ENCODE data around the gene NUDCD2.
"Not testable (repeated sequence)": the region's sequence is repeated elsewhere in the genome, so short reads cannot be mapped to it uniquely, and the experiment has no call there.

The NUDCD2 gene

GRCh38 chr5:163434401-163434866 lies 25.5 kb downstream of the NUDCD2 start:
- no peak for DNase-seq (ENCODE audit: low read depth in 4 of 4, low spot score in 1 of 4)

DNA sequence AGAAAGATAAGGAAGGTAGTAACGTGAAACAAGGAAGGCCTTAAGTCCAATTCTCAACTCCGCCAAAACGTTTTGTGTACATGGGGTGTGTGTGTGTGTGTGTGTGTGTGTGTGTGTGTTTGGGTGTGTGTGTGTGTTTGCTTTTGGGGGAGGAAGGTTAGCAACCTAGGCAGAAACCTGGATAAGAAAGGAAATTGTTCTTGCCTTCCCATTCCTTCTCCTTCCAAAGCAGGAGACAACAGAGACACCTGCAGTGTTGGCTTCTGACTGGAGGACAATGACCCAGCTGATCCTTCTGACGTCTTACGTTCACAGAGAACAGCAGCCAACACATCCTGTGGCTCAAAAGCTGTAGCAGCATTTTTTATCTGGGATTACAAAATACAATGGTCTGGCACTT lies 26.6 kb downstream of the NUDCD2 start:
- DNase-seq (ENCODE audit: low read depth in 4 of 4, low spot score in 1 of 4) = no peak

DNA sequence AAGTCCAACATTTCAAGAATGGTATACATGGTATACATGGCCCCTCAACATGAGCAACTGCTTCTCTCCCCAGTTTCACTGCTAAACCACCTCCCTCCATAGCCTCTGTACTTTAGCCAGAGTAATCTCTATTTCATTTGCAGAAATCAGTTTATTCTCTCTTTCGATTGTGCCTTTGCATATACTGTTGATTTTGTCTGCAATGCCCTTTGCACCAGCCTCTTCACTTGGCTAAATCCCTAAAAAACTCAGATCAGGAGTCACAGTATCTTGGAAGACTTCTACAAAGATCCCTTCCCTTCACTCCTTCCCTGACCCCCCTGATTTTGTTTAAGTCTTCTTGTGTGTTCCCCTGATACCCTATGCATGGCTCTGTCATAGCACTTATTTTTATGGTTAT lies 27.4 kb downstream of the NUDCD2 start:
- DNase-seq (ENCODE audit: low read depth in 4 of 4, low spot score in 1 of 4) = no peak

DNA sequence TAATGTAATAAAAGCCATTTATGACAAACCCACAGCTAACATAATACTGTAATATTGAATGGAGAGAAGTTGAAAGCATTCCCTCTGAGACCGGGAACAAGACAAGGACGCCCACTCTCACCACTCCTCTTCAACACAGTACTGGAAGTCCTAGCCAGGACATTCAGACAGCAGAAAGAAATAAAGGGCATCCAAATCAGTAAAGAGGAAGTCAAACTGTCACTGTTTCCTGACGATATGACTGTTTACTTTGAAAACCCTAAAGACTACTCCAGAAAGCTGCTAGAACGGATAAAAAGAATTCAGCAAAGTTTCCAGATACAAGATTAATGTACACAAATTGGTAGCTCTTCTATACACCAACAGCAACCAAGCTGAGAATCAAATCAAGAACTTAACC lies 33.8 kb downstream of the NUDCD2 start:
- not testable (repeated sequence) for DNase-seq (ENCODE audit: low read depth in 4 of 4, low spot score in 1 of 4)

GRCh38 chr5:163424836-163425235 lies 35.1 kb downstream of the NUDCD2 start:
- no peak for DNase-seq (ENCODE audit: low read depth in 4 of 4, low spot score in 1 of 4)

GRCh38 chr5:163415673-163416072 lies 44.2 kb downstream of the NUDCD2 start:
- not testable (repeated sequence) for DNase-seq (ENCODE audit: low read depth in 4 of 4, low spot score in 1 of 4)

GRCh38 chr5:163410505-163410904 lies 49.4 kb downstream of the NUDCD2 start:
- no peak for DNase-seq (ENCODE audit: low read depth in 4 of 4, low spot score in 1 of 4)

DNA sequence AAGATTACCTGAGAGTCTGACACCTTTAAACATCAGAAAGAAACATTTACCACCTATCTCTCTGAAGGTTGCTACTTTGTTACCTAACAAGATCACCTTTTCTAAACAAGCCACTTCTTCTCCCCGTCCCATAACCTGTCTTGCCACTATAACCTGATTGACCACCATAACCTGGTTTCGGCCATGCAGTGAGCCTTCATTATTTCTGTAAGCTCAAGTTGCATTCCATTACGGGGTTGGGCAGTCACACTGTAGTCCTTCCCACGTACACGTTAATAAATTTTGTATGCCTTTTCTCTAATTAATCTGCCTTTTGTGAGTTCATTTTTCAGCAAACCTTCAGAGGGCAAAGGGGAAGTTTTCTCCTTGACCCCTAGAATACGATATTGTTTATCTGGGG lies 50.5 kb downstream of the NUDCD2 start:
- DNase-seq (ENCODE audit: low read depth in 4 of 4, low spot score in 1 of 4) = no peak

DNA sequence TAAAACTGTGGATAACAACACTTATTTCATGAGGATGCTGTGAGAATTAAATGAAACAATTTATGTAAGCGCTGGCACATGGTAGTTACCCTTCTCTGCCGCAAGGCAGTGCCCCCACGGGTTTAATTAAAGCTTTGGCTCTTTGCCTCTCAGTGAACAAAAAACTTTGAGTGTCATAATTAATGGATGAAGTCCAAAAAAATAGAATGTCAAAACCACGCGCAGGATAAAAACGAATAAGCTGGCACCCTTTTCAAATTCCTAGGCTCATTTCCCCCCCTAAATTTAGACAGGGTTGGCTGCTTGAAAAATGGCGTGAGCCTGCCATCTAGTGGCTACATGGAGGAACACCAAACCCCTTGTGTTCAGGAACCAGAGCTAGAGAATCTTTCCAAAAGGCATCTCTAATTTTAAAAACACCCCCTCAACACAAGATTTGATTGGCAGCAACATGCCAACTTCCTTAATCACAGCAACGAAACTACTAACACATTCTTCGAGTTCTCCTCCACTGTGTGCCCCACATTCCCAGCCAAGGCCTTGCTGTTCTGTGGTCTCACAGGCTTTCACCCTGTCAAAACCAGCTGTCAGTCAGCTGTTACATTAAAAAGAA lies 51.5 kb downstream of the NUDCD2 start:
- peak; percentile 4 to 45 (median 34) for DNase-seq (ENCODE audit: low read depth in 4 of 4, low spot score in 1 of 4)

DNA sequence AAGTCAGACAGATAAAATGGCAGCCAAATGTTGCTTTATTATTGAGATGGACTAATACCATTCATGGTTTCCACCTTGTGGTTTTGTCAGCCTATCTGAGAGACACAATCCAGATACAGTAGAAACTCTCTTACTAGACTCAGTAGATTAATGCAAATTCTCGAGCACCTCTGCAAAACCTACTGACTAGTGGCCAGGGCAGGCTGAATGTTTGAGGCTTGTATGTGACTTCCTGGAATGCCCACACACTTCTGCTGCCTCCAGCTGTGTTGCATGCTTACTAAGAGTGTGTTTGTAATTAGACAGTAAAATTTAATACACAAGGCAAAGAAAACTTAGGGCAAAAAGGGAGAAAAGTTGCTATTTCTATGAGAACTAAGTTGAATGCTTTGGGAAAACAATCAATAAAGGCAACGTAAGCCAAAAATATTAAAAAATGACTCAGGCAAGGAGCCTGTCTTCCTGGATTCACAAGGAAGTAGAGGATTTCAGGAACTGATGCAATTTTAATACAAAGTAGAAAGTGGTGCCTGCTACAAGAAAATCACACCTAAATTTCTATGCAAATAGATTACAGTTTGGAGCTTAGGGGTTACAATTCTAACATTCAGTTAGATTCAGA lies 52.8 kb downstream of the NUDCD2 start:
- no peak for DNase-seq (ENCODE audit: low read depth in 4 of 4, low spot score in 1 of 4)

DNA sequence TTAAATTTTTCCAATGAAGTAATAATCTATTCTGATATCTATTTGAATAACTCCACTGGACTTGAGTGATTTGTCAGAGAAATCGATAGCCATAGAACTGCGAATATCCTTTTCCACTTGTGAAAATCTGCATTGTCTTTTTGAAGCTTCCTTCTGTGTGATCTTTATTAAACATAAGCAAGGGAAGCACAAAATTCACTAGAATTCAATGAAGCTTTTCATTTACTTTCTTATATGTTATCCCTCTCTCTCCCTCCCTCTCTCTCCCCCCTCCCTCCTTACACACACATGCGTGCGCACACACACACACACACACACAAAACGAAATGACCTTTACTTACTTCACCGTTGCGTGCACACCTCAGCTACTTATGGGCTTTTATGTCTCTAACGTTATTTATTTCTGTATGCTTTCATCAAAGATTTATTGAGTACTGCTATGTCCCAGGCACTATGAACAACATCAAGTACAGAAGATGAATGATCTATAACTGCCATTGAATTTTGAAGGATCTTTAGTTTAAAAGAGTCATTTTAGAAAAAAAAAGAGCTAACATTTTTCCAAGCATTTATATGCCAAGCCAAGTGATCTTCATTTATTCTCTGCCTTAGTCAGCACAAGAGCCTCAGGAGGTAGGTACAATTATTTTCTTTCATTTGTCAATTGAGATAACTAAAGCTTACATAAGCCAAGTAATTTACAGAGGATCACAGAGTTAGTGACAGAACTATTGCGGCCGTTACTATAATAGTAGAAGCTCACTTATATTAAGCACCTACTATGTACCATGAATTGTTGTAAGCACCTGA lies 55.3 kb downstream of the NUDCD2 start:
- no peak for DNase-seq (ENCODE audit: low read depth in 4 of 4, low spot score in 1 of 4)

GRCh38 chr5:163402007-163402406 lies 57.9 kb downstream of the NUDCD2 start:
- DNase-seq (ENCODE audit: low read depth in 4 of 4, low spot score in 1 of 4) = no peak

GRCh38 chr5:163401271-163401670 lies 58.6 kb downstream of the NUDCD2 start:
- DNase-seq (ENCODE audit: low read depth in 4 of 4, low spot score in 1 of 4) = no peak

- no peak for DNase-seq (ENCODE audit: low read depth in 4 of 4, low spot score in 1 of 4)
Observed at GRCh38 chr5:163399923-163400322, 60.0 kb downstream of the NUDCD2 start.

- DNase-seq (ENCODE audit: low read depth in 4 of 4, low spot score in 1 of 4) = no peak
Observed at GRCh38 chr5:163397354-163397753, 62.5 kb downstream of the NUDCD2 start.

DNA sequence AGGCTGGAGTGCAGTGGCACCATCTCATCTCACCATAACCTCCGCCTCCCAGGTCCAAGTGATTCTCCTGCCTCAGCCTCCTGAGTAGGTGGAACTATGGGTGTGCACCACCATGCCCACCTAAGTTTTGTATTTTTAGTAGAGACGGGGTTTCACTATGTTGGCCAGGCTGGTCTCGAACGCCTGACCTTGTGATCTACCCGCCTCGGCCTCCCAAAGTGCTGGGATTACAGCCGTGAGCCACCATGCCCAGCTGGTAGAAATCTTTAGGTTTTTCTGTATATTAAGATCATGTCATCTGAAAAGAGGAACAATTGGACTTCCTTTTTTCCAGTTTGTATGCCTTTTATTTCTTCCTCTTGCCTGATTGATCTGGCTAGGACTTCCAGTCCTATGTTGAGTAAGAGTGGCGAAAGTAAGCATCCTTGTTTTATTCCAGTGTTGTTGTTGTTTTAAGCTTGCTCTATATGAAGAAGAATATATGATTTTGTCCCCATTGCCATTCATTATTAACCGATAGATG lies 63.0 kb downstream of the NUDCD2 start:
- DNase-seq (ENCODE audit: low read depth in 4 of 4, low spot score in 1 of 4) = not testable (repeated sequence)
